ENCODE data around the gene GTF3C5.

DNA sequence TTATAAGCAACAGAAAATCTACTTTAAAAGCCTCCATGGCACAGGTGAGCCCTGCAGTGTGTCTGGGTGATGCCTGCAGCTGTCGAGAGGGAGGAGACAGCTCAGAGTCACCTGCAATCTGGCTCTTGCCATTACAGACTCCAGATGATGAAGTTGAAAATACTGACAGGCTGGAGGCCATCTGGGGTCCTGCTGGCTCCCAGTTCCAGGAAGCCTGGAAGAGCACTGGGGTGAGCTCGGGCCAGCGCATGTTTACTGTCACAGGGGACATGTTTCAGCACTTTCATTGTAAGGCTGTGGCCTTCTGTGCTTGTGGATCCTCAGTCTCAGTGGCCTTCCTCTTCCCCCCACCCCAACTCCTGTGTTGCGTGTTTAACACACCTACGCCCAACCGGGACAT, 59.4 kb downstream of the GTF3C5 start:
- TF ChIP-seq GATA2 (IDR thresholded peaks at IDR 0.05; ENCODE audit: low read depth, low read length) (no peak), GATA3 (IDR thresholded peaks at IDR 0.05; ENCODE audit: low read depth, low read length) (no peak)

All from SH-SY5Y (cell line).